GM21423 (cell line): ENCODE results near the gene NR3C2.
"Not testable (repeated sequence)": the region's sequence is repeated elsewhere in the genome, so short reads cannot be mapped to it uniquely, and the experiment has no call there.

ENCODE experiments used
- ATAC-seq: cut with Tn5 transposase; IDR thresholded peaks from one replicate; pipeline ENCODE4 v1.9.1; 2021; ENCODE audit warnings: mild to moderate bottlenecking, moderate library complexity; ENCODE audit not compliant: unreplicated experiment

NR3C2 gene

GRCh38 chr4:148323316-148323715 lies 118.9 kb downstream of the NR3C2 start:
- ATAC-seq, result not testable (repeated sequence)

GRCh38 chr4:148315049-148315448 lies 127.2 kb downstream of the NR3C2 start:
- ATAC-seq, result no peak

DNA sequence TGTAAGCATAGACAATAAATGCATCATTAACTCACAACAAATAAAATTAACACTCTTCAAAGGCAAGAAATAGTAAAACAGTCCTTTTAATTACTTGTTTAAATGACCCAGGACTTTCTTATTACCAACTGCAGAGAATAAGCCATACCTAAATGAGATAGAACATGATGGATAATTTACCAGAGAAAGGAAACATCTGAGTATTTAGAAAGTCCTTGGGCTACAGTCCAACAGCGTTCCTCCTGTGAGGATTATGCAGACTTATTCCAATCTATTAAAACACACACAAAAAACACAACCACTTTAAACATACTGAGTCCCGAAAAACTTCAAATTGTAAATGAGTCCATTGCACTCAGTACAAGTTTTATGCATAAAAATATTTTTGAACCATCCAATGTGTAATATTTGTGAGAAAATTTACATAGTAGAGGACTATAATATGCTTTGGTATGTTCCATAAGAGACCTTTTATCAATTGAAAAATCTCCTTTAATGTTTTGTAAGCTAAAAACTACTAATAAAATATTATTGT lies 129.2 kb downstream of the NR3C2 start:
- no peak for ATAC-seq

- ATAC-seq, result no peak
Observed at GRCh38 chr4:148311526-148311925, 130.7 kb downstream of the NR3C2 start.

- no peak for ATAC-seq
Observed at GRCh38 chr4:148310756-148311155, 131.5 kb downstream of the NR3C2 start.

- no peak for ATAC-seq
Observed at GRCh38 chr4:148305751-148306150, 136.5 kb downstream of the NR3C2 start.

DNA sequence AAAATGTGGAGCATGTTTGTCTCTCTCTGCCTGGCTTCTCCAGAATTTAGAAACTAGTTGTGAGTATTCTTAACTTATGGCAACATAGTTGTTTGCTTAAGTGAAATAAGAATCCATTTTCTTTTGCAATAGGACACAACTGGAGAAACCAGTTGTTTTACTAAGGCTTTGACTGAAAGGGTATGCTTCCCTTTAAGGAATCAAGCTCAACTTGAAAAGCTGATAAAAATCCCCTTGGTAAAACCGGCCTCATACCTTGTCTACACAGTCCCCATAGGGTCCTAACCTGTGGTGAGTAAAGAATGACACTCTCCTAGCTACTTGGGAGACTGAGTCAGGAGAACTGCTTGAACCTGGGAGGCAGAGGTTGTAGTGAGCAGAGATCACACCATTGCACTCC lies 139.8 kb downstream of the NR3C2 start:
- no peak for ATAC-seq

DNA sequence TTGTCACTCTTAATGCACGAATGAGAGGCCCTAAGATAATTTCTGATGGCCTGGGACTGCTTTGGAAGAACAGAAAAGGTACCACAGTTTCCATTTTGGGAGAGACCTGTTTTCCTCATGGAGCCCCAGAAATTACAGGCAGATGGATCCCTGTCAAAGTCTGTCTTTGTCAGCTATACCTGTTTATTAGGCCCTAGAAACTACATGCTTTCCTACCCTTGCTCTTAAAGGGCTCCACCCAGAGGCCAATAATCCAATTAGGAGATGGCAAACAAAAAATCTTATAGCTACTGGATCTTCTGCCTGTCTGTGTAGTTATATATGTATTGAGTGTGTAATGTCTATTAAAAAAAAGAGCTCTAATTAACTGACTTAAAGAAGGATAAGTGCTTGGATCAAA lies 141.3 kb downstream of the NR3C2 start:
- no peak for ATAC-seq

DNA sequence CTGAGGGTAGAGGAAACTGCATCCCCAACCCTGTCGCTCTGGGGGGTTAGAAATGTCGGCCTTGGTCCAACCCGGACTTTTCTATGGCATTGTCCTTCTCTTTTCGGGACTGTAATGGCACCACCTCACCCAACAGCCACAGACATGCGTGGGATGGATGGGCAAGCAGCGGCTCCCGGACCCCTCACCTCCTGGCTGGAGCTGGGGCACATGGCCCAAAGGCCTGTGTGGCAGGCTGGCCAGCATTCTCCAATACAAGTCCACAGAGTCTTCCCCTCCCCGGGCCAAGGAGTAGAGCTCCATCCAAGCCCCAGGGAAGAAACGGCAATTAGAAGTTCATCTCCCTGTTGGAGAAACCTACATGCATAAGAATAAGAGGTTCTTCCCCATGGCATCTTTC lies 142.9 kb downstream of the NR3C2 start:
- ATAC-seq, result no peak

DNA sequence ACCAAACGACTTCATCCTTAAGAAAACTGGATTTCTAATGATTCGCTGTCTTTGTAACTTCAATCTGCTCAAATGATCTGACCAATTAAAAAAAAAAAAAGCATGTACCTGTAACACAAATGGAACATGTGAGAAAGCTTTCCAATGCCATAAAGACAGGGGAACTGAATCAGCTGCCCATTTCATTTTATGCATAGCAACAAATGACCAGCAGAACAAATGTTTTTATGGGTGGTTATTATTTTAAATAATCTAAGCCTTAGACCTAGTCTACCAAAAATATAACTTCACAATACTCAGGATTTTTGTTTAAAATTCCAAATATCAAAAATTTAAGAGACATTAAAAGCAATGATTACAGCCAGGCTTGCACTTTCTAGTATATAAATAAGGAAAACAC lies 145.7 kb downstream of the NR3C2 start:
- no peak for ATAC-seq

- no peak for ATAC-seq
Observed at GRCh38 chr4:148295642-148296041, 146.6 kb downstream of the NR3C2 start.

- ATAC-seq, result no peak
Observed at GRCh38 chr4:148293571-148293970, 148.6 kb downstream of the NR3C2 start.

- no peak for ATAC-seq
Observed at GRCh38 chr4:148292686-148293085, 149.5 kb downstream of the NR3C2 start.

GRCh38 chr4:148289740-148290139 lies 152.5 kb downstream of the NR3C2 start:
- ATAC-seq, result no peak

GRCh38 chr4:148288448-148288847 lies 153.8 kb downstream of the NR3C2 start:
- ATAC-seq, result no peak

GRCh38 chr4:148287111-148287510 lies 155.1 kb downstream of the NR3C2 start:
- ATAC-seq, result no peak

DNA sequence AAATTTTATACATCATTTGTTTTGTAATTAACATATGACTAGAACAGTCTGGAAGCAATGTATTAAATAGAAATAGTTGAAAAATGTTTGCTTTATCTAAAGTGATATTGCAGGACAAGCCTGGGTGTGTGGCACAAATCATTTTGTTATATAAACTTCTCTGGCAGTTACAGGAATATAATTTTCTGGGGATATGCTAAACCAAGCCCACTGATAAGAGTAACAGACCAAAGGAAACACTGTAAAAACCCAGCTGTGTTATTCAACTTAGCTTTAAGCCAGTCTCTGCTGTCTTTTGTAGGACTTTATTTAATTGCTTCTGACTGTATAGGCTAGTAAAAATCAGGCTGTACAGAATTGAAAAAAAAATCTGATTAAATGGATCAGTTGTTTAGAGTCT lies 156.2 kb downstream of the NR3C2 start:
- no peak for ATAC-seq

- no peak for ATAC-seq
Observed at GRCh38 chr4:148283665-148284064, 158.5 kb downstream of the NR3C2 start.

DNA sequence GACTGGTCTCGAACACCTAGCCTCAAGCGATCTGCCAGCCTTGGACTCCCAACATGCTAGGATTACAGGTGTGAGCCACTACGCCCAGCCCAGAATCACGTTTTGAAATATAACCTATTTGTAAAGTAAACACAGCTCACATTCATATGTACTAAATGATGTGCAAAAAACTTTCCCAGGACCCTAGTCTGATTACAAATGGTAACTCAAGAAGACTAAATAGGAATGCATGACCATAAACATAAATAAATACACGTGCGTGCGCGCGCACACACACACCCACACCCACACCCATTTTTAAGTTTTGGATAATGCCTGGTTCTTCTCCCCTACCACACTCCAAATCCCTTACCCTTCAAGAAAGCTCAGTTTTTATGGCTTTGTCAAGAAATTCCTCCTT lies 163.9 kb downstream of the NR3C2 start:
- ATAC-seq, result no peak

- no peak for ATAC-seq
Observed at GRCh38 chr4:148275266-148275665, 166.9 kb downstream of the NR3C2 start.

GRCh38 chr4:148273501-148273986 lies 168.7 kb downstream of the NR3C2 start:
- ATAC-seq, result no peak

- ATAC-seq, result no peak
Observed at GRCh38 chr4:148271166-148271565, 171.0 kb downstream of the NR3C2 start.

- ATAC-seq, result no peak
Observed at GRCh38 chr4:148270630-148271029, 171.6 kb downstream of the NR3C2 start.
